HG02970 (cell line): ENCODE measurements around the gene ACYP1.

Experiments used
- ATAC-seq: cut with Tn5 transposase; IDR thresholded peaks from one replicate; pipeline ENCODE4 v1.9.1; 2021; ENCODE audit warnings: mild to moderate bottlenecking, moderate library complexity, moderate number of reproducible peaks; ENCODE audit not compliant: unreplicated experiment, low FRiP score

The ACYP1 gene

GRCh38 chr14:75063491-75064204 lies at the start of gene ACYP1:
Gene ACYP1, minus strand, starts transcription at chr14:75064024. Its CDS starts 471 bp downstream, at chr14:75063553.
- peak; percentile 83 for ATAC-seq

GRCh38 chr14:75109877-75110276 lies 46.1 kb upstream of the ACYP1 start:
- no peak for ATAC-seq

- no peak for ATAC-seq
Observed at GRCh38 chr14:75107186-75107585, 43.4 kb upstream of the ACYP1 start.

- ATAC-seq: no peak
Observed at GRCh38 chr14:75101491-75101890, 37.7 kb upstream of the ACYP1 start.

- ATAC-seq: no peak
Observed at GRCh38 chr14:75098682-75099081, 34.9 kb upstream of the ACYP1 start.

- ATAC-seq: no peak
Observed at GRCh38 chr14:75098212-75098611, 34.4 kb upstream of the ACYP1 start.

- ATAC-seq: no peak
Observed at GRCh38 chr14:75096959-75097358, 33.1 kb upstream of the ACYP1 start.

- no peak for ATAC-seq
Observed at GRCh38 chr14:75095690-75096089, 31.9 kb upstream of the ACYP1 start.

- ATAC-seq: no peak
Observed at GRCh38 chr14:75094896-75095295, 31.1 kb upstream of the ACYP1 start.

GRCh38 chr14:75092698-75093097 lies 28.9 kb upstream of the ACYP1 start:
- ATAC-seq: no peak

- ATAC-seq: no peak
Observed at GRCh38 chr14:75091251-75091650, 27.4 kb upstream of the ACYP1 start.

GRCh38 chr14:75090353-75090752 lies 26.5 kb upstream of the ACYP1 start:
- no peak for ATAC-seq

GRCh38 chr14:75088566-75089373 lies 24.9 kb upstream of the ACYP1 start:
- no peak for ATAC-seq

GRCh38 chr14:75088153-75088552 lies 24.3 kb upstream of the ACYP1 start:
- no peak for ATAC-seq

GRCh38 chr14:75084513-75084912 lies 20.7 kb upstream of the ACYP1 start:
- ATAC-seq: no peak

GRCh38 chr14:75083271-75083670 lies 19.4 kb upstream of the ACYP1 start:
- ATAC-seq: no peak

- no peak for ATAC-seq
Observed at GRCh38 chr14:75081660-75082229, 17.9 kb upstream of the ACYP1 start.

GRCh38 chr14:75079521-75079920 lies 15.7 kb upstream of the ACYP1 start:
- no peak for ATAC-seq

GRCh38 chr14:75077794-75078193 lies 14.0 kb upstream of the ACYP1 start:
- no peak for ATAC-seq

GRCh38 chr14:75070383-75070782 lies 6.6 kb upstream of the ACYP1 start:
- ATAC-seq: no peak

GRCh38 chr14:75069811-75070145 lies 6.0 kb upstream of the ACYP1 start:
- ATAC-seq: no peak
